Sciatic nerve (tissue), 2 donors: ENCODE results near the gene ST14. TPM values are rescaled to one million over a fixed set of nuclear protein-coding genes. Genes with fewer than 3 reads are reported as not detected.

Experiments
- ATAC-seq: fragments of 200-7000 bp; cut with Tn5 transposase; one replicate; pipeline ENCODE4 v1.9.1; 2020; ENCODE audit warnings: mild to moderate bottlenecking, moderate library complexity
- DNase-seq: peaks from one replicate; pipeline ENCODE4 v3.0.0-alpha.2; 2020; ENCODE audit warnings: low spot score
- intact Hi-C: fragments of 100-400 bp; cut with DNase I; formaldehyde crosslinking; loops from one replicate; pipeline ENCODE4 v1.14.2; 2022
- total RNA-seq: library from RNA; stranded (reverse); fragmentation: NEBNext Ultra II Directional; extraction: Animal tissue kit (Norgen Biotek cat#: 25700); gene quantifications from one replicate; pipeline ENCODE4 v1.2.1, GENCODE V29; 2021
- donor health status: DM: no; HTN: no; CAD: no.
- donor health status: DM: no; HTN: no; CAD: no.

The ST14 gene
- total RNA-seq, 1 donor from 2014 or later: 2.8 TPM

DNA sequence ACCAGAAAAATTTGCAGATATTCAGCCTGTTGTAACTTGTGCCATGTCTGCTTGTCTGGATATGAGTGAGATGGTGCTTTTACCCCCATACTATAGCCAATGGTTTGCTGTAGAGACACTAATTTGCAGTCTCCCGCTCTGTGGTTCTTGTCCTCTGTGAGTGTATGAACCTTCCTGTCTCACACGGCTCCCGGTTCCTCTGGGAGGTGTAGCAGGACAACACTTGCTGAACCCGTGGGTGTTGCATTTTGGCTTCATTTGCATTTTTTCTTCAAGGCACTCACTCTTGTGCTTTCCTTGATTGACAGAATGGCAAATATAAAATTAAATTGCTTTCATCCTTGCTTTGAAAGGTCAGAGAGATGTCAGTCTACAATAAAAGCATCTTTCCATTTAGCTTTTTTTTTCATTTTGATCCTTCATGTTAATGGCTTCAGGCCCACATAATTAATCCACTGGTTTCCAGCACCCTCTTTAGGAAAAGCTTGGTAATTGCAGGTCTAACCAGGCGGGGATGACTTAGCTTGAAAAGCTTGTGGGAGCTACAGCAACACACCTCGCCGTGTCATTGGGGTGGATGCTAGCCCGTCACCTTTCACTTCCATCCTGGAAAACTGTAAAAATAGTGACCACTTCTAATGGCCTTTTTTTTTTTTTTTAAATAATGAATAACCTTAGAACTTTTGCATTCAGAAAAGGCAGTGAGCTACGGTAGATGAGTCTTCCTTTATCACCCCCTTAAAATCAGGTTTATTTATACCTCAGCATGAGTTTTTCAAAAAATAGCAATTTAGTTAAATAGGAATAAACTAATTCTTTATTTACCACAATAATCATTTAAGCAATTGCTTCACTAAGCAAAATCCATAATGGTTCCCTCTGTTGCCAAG, 27.4 kb upstream of the ST14 start:
- intact Hi-C loops: loop anchor here (2.0 kb wide), 1 partner anchor 209 kb away; no protein-coding TSS in a partner anchor
- DNase-seq: no peak
- peak; percentile 77 for ATAC-seq

DNA sequence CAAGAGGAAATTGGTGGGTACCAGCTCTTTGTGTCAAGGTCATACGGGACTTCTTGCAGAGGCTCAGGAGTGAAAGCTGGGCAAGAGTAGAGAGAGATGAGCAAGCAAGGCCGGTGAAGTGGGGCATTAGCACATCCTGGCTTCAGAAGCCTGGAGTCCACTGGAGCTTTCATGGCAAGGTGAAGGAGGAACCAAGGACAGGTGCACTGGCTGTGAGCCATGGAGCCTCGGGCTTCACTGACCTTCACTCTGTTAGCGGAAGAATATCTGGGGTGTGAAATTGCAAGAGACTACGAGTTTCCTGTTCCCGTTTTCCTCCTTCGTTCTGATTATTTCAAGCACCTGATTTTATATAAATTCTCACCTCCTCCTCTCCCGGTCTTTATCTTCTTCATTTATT, 25.9 kb upstream of the ST14 start:
- ATAC-seq (no peak), DNase-seq (no peak)
- intact Hi-C loops: no loop called here

DNA sequence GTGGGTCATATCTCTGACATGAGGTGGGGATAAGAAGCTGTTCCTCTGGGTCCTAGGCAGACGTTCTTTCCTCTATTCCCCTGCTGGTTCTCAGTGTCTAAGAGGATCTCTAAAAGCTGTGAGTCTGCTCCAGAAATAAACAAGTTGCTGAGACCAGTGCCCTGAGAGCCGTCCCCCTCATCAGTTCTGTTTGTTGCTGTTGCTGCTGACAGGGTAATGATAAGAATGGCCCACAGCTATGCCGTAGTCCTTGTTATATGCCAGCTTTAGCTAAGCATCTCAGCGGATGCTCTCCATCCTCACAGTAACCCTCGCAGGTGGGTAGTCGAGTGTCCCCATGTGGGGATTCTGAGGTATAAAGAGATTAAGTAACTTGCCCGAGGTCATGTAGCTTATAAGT, 23.5 kb upstream of the ST14 start:
- ATAC-seq (no peak), DNase-seq (no peak)
- intact Hi-C loops: loop anchor here (5.0 kb wide), 1 partner anchor 199 kb away; no protein-coding TSS in a partner anchor

DNA sequence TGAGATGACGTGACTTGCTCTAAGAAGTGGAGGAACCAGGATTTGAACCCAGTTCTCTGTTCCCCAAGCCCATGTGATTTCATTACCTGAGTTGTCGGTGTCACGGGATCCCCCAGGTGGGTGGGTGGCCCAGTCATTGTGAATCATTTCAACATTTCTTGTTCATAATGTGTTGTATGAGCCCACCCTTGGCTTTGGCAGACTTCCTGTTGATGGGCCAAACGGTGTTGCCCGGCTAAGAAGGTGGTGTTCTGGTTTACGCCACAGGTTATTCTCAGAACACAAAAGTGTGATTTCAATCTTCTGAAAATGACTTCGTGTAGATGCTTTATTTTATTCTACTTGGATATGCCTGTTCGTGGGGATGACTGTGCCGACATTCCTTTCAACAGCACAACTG, 21.6 kb upstream of the ST14 start:
- no peak for ATAC-seq
- intact Hi-C loops: loop anchor here (5.0 kb wide), 1 partner anchor 201 kb away; no protein-coding TSS in a partner anchor
- no peak for DNase-seq

DNA sequence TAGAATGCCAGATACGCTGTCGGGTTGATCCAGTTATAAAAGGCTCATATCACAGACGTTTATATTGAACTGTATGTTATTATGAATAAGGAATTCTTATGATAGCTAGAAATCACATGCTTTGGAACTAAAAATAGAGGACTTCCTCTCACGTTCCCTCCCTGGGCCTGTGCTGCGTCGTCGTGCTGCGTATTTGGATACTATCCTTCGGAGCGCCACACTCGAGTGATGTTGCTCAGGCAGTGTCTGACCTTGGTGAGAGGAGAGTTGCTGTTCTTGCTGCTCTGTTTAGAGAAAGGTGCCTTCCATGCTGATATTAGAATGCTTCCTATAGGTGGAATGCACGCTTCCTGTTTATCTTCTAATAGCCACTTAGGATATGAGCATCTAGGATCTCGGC, 20.2 kb upstream of the ST14 start:
- DNase-seq: no peak
- no peak for ATAC-seq
- intact Hi-C loops: loop anchor here (5.0 kb wide), 1 partner anchor 202 kb away; no protein-coding TSS in a partner anchor

DNA sequence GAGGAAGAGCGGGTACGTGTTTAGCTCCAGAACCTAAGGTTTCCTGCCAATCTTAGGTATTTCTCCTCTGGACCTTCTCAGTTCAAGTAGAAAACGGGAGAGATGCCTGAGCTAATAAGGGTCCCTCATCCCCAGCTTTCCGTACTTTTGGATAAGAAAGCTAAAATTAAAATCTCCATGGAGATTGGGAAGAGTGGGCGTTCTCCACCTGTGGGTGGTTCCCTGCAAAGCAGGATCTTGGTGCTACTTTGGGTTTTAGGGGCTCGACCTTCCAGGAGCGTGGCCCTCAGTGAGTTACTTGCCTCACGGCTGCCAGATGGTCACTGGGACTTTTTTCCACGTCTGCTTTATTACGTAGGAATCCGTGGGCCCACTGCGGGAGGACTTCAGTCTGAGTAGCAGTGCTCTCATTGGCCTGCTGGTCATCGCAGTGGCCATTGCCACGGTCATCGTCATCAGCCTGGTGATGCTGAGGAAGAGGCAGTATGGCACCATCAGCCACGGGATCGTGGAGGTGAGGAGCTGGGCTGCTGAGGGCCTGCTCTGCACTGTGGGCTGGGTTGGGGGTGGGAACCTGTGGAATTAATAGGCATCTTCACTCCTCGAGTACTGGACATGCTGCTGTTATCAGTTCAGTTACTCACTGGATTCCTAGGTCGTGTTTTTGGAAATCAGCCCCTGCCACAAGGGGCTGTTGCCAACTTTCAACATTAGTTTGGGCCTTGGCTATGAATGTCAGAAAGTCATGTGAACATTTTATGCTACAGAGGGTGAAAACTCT, 17.8 kb upstream of the ST14 start:
- ATAC-seq: no peak
- no peak for DNase-seq
- intact Hi-C loops: no loop called here

DNA sequence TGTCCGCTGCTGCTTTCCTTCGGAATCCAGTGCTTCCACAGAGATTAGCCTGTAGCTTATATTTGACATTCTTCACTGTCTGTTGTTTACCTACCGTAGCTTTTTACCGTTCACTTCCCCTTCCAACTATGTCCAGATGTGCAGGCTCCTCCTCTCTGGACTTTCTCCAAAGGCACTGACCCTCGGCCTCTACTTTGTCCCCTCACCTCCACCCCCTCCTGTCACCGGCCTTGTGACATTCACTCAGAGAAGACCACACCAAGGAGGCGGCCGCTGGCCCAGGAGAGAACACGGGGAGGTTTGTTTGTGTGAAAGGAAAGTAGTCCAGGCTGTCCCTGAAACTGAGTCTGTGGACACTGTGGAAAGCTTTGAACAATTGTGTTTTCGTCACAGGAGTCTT, 15.4 kb upstream of the ST14 start:
- intact Hi-C loops: no loop called here
- no peak for DNase-seq
- ATAC-seq: peak; percentile 61

DNA sequence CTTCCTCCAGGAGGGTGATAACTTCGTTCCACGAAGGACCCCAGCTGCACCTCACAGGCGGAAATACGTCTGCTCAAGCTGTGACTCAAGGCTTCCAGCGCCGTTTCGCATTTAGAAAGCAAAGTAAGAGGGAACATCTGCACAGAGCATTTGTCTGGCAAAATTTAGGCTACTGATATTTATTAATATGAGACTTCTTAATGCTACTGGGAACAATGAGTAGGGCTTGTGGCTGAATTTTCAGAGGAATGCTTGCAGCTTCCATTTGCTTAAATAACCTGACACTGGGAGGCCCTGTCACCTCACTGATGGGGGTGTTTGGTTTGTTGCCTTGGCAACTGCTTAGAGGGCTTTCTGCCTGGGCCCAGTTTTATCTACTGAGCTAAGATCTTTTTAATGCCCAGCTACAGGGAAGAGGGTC, 14.7 kb upstream of the ST14 start:
- intact Hi-C loops: no loop called here
- peak; percentile 63 for ATAC-seq

DNA sequence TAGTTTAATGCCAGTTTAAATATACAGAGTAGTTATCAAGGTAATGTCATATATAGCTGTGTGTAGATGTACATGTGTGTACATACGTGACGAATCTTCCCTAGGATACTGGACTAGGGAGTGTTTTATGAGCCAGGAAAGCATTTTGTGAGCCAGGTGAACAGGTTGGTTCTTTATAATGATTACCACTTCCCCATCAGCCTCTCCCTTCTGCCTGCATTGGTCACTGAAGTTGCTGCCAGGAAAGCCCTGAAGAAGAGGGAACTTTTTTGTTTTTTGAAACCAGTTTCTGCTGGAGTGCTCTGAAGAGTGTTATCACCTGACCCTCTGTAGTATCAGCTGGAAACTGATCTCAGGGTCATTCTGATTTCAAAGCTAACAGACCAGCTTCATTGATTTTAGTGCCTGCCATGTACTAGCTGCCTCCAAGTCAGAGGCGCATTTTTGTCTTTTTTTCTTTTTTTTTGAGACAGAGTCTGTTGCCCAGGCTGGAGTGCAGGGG, 14.2 kb upstream of the ST14 start:
- intact Hi-C loops: no loop called here
- ATAC-seq: no peak
- no peak for DNase-seq

More for the DNA sequence above, 14.7 kb upstream of the ST14 start:
- no peak for DNase-seq

DNA sequence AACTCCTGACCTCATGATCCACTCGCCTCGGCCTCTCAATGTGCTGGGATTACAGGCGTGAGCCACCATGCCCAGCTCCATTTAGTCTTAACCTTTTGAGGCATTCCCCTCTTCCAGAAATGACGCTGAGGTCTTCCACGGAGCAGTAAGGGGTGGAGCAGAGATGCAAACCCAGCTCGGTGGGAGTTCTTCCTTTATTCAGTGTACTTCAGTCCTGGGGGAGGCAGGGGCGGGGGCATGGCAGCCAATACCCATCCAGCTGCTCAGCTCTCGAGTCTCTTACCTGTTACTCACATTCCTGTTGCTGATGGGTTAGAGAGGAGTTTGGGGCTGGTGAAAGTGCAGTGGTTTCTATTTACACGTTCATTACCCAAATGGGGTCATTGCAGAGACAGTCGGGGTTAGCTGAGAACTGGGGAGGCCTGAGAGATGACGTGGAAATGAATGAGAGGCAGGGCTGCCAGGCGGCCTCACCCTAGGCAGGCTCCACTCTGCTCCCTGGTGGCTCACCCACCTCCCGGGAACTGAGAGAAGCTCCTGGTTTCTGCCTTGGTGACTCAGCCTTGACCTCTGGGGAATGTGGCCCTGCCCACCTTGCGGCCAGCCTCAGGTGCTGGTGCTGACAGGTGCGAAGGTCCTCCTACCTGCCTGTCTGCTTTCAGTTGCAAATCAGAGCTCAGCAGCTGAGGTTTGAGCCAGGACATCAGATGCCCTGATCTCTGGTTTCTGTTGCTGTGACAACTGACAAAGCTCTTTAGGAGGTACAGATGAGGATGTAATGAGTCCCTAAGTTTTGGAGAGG, 13.4 kb upstream of the ST14 start:
- no peak for DNase-seq
- intact Hi-C loops: no loop called here
- ATAC-seq: no peak

DNA sequence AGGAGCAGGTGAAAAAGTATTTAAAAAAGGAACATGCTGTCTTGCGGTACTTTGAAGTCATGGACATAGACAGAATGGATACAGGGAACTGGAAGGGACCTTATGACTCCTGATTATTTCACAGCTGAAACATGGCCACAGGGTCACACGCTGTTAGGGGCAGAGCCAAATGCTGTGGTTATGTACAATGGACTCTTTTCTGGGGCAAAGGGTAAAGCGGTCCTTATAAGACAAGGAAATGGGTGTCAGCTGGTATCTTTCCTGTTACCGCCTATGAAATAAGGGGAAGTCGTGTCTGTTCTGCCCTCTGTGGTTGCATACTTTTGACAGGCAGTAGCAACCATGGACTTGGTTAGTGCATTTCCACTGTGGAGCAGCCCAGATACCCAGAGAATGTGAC, 12.8 kb upstream of the ST14 start:
- intact Hi-C loops: no loop called here
- DNase-seq: no peak
- ATAC-seq: peak; percentile 86

DNA sequence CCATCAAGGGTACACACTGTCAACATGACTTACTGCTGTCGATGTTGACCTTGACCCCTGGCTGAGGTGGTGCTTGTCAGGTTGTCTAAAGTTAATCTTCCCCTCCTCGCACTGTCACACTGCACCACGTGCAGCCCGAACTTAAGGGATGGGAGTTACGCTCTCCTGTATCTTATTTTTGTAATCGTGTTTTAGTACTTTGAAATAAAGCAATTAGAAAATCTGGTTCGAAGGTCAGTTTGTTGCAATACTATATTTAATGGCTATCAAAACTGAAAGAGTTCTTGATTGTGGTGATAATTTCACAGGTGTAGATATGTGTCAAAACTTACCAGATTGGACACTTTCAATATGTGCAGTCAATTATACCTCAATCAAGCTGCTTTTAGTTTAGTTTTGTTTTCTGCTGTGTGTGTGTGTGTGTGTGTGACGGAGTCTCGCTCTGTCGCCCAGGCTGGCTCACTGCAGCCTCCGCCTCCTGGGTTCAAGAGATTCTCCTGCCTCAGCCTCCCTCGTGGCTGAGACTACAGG, 10.7 kb upstream of the ST14 start:
- ATAC-seq (no peak), DNase-seq (no peak)
- intact Hi-C loops: no loop called here

DNA sequence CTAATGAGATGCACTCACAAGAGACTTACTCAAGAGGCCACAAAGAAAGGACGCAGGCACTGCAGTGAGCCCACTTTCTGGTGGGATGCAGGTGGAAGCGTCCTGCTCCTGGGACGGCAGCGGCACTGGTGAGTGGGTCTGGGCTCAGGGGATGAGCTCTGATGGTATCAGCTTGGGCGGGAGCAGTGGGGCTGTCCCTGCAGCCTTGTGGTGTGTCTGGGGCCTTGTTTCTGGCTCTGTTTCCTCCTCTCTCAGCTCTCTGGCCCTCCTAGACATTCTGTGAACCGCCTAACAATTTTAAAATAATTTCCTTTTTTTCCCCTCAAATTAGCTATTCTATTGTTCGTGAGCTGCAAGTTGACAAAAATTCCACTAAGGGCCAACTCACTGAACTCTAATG, 8.8 kb upstream of the ST14 start:
- DNase-seq: no peak
- intact Hi-C loops: no loop called here
- ATAC-seq: no peak

DNA sequence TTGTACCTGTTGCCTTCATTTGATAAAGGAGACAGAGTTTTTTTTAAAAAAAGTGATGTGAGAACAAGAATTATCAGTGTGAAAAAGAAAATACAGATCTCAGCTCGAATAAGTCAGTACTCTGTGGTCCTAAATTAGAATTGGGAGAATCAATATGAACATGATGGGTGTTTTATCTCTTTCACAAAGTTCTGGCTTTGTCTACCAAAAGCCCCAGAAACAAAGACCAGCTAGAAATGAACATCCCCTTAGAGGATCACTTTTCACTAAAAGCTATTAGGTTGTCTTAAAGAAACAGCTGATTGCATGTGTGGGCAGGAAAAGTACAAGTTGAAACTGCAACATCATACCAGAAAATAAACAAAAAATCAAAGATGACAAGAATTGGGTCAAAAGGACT, 8.4 kb upstream of the ST14 start:
- no peak for ATAC-seq
- intact Hi-C loops: no loop called here
- no peak for DNase-seq

DNA sequence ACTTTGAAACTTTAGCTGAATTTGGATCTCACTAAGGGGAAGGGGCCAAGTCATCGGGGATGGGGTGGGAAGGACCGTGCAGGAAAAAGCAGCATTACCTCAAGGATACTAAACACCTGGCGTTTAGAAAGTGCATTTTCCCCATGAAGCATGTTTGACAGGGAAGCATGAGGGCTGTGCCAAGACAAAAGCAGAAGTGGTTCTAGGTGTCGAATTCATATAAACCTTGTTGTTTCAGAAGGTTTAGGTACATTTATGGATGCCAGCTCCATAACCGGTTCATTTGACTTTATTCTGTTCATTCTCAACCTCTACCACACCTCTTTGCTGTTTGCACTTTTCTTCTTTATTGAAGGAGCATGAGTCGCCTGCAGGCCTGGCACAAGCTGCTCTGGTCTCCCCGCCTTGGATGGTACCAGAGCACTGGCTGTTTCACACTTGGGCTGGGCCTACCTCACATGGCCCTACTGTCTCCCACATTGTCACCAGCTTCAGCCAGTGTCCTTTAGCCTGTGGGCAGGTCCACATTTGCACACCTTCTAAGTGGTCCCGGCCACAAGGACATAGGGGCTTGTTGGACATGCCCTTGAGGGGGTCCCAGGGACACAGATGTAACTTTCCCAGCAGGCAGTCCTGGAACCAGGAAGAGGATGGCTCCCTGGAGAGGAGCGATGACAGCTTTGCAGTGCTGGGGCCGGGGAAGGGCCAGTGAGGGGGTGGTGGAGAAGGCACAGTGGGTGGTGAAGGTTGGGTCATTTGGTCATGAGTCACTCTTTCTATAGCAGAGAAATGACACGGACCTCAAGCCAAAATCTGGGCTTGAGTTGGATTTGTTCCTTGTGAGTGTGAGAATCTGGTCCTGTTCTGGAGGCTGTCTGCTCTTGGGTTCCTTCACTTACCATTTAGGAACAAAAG, 3.2 kb upstream of the ST14 start:
- no peak for ATAC-seq
- DNase-seq: no peak
- intact Hi-C loops: no loop called here

DNA sequence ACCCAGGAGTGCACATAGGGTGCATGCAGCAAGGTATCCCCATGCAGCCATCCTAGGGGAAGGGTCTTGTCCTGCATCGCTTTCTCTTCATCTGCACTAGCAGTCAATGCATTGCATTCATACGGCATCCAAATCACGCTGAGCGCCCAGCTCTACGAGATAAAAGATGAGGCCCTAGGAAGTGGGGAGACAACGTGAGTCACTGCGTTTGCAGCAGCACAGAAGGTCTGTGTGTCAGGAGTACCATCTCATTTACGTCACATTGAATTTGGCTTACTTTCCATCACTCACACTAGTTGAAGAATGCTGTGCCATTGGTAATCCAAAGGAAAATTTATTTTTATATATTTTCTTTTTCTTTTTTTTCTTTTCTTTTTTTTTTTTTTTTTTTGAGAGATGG, 2.5 kb upstream of the ST14 start:
- intact Hi-C loops: no loop called here
- no peak for DNase-seq

DNA sequence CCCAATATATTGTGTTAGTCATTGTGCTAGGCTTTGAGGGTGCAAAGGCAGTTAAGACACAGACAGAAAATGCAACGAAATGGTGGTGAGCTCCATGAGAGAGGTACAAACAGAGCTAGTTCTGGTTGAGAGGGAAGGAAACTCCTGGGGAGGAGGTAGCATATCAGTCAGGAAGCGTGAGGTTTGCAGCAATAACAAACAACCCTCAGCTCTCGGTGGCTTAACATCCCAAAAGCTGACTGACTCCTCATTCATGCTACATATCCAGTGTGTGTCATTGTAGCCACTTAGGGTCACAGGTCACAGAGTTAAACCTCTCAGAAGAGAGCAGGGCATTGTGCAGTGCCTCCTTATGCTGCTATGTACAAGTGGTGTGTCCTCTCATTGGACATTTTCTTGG, 1.7 kb upstream of the ST14 start:
- no peak for ATAC-seq
- intact Hi-C loops: no loop called here
- no peak for DNase-seq

More for the DNA sequence above, 2.5 kb upstream of the ST14 start:
- no peak for ATAC-seq

DNA sequence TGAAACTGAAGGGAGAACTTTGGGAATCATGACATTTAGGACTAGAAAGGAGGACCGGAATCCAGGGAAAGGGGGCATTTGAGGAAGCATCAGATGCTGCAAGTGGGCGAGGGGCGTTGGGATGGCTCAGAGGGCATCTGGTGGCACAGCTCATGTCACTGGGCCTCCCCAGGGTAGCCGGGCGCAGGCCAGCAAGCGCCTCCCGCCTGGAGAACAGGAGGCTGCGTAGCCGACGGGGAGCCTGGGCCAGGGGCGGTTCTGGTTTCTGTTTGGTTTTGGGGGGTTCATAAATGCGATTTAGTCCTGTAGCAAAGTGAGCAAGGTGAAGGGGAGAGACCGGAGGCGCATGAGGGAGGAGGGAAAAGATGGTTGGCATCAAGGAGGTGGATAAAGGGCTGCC, 443 bp upstream of the ST14 start:
- intact Hi-C loops: no loop called here
- no peak for DNase-seq
- ATAC-seq: no peak
